K562 (cell line): ENCODE data around the gene SELENOM. TPM values are rescaled to one million over a fixed set of nuclear protein-coding genes. Genes with fewer than 3 reads are reported as not detected.

Experiments used
- ATAC-seq: fragments of 200-7000 bp; cut with Tn5 transposase; 3 replicates; pipeline ENCODE4 v1.9.1; 2020; ENCODE audit warnings: moderate library complexity
- BruUV-seq: library from RNA; stranded (reverse); fragments of 400-500 nt; replicated peaks from 2 replicates; lab custom pipeline; 2021; lab: Mats Ljungman, UMichigan
- CTCF ChIA-PET: fragments of 300-600 bp; formaldehyde crosslinking; extraction: SDS; loops from one replicate; lab custom pipeline; 2021; ENCODE audit warnings: low intra/inter-chr PET ratio; lab: Yijun Ruan, JAX
- POLR2A ChIA-PET: fragments of 300-600, 350-650 bp; sonication (Branson Sonifier 250); formaldehyde crosslinking; extraction: SDS; loops from one replicate; lab custom pipeline; 2021; ENCODE audit warnings: antibody characterized with exemption, inconsistent platforms; lab: Yijun Ruan, JAX
- DNase-seq, 4 experiments: peaks; one replicate each; pipeline versions ENCODE4 v3.0.0 to v3.0.0-alpha.2; 2011 to 2018; ENCODE audit warnings: low spot score in 3 of 4, mixed read lengths in 3 of 4; ENCODE audit errors: extremely low read depth in 1 of 4
- FAIRE-seq: peaks from 2 replicates; lab custom pipeline; 2011; peaks lifted over from hg19 to GRCh38; lab: Jason Lieb, UNC
- H2AFZ ChIP-seq: 2 replicates; pipeline ENCODE4 v1.6.0; 2011; ENCODE audit warnings: low read depth, low read length, control low read depth, inconsistent platforms
- H3K27ac ChIP-seq: fragments of 200-600 bp; 3 replicates; pipeline ENCODE4 v1.8.0; 2011; ENCODE audit warnings: low read depth, mild to moderate bottlenecking, control low read depth, inconsistent platforms, low read length, moderate library complexity, mixed read lengths; ENCODE audit errors: extremely low read depth
- H3K27me3 ChIP-seq, 2 experiments: fragments of 300-600 bp in 1 of 2; 2 replicates in 1 of 2; 3 replicates in 1 of 2; pipeline versions ENCODE4 v1.6.0 to v1.8.0; 2011; ENCODE audit warnings: inconsistent platforms in 2 of 2, low read length in 2 of 2, mild to moderate bottlenecking in 1 of 2, mixed read lengths in 1 of 2, moderate library complexity in 1 of 2; ENCODE audit not compliant: control insufficient read depth in 2 of 2, insufficient read depth in 2 of 2
- H3K36me3 ChIP-seq: fragments of 300-600 bp; 3 replicates; pipeline ENCODE4 v1.8.0; 2011; ENCODE audit warnings: mild to moderate bottlenecking, low read length, inconsistent platforms; ENCODE audit not compliant: control insufficient read depth, insufficient read depth
- H3K4me1 ChIP-seq, 2 experiments: fragments of 200-600 bp in 1 of 2; replicated peaks in 1 of 2; 2 replicates in 1 of 2; 3 replicates in 1 of 2; pipeline versions ENCODE4 v1.5.1 to v1.8.0; 2011; ENCODE audit warnings: inconsistent platforms in 2 of 2, low read length in 2 of 2, mild to moderate bottlenecking in 1 of 2, mixed read lengths in 1 of 2, moderate library complexity in 1 of 2; ENCODE audit not compliant: control insufficient read depth in 2 of 2, insufficient read depth in 2 of 2
- H3K4me2 ChIP-seq: 2 replicates; pipeline ENCODE4 v1.6.1; 2011; ENCODE audit warnings: low read length, control low read depth, inconsistent platforms, mixed read lengths; ENCODE audit not compliant: insufficient read depth
- H3K4me3 ChIP-seq: fragments of 200-600 bp; sonication (generic), shearing (Covaris generic); 2 replicates; pipeline ENCODE4 v1.5.1; 2016; ENCODE audit warnings: control low read depth, inconsistent platforms
- H3K79me2 ChIP-seq: fragments of 200-600 bp; 3 replicates; pipeline ENCODE4 v1.8.0; 2011; ENCODE audit warnings: low read length, inconsistent platforms; ENCODE audit not compliant: control insufficient read depth, insufficient read depth
- H3K9ac ChIP-seq, 2 experiments: 2 replicates each; pipeline versions ENCODE4 v1.6.0 to v1.6.1; 2011; ENCODE audit warnings: low read depth in 2 of 2, low read length in 2 of 2, control low read depth in 1 of 2, inconsistent platforms in 1 of 2, mild to moderate bottlenecking in 1 of 2, mixed read lengths in 1 of 2; ENCODE audit not compliant: insufficient read depth in 1 of 2
- H3K9me1 ChIP-seq: one replicate; pipeline ENCODE4 v1.6.0; 2011; ENCODE audit warnings: inconsistent platforms, mild to moderate bottlenecking, low read length, moderate library complexity; ENCODE audit not compliant: control insufficient read depth, insufficient read depth
- H3K9me3 ChIP-seq: replicated peaks from 2 replicates; pipeline ENCODE4 v1.5.1; 2011; ENCODE audit warnings: low read depth, low read length, inconsistent platforms; ENCODE audit not compliant: control insufficient read depth, insufficient read depth
- H4K20me1 ChIP-seq: replicated peaks from 2 replicates; pipeline ENCODE4 v1.6.1; 2011; ENCODE audit warnings: low read length, inconsistent platforms, mixed read lengths; ENCODE audit not compliant: control insufficient read depth, insufficient read depth
- CBX1 ChIP-seq: sonication (generic); IDR thresholded peaks from 2 replicates; pipeline ENCODE4 v1.6.1; 2016; ENCODE audit warnings: antibody characterized with exemption, low read depth, mild to moderate bottlenecking
- EP300 ChIP-seq: IDR thresholded peaks from 2 replicates; pipeline ENCODE4 v1.6.1; 2012; ENCODE audit warnings: low read length, improper control_type of control experiment
- ETV5 ChIP-seq: sonication (generic); formaldehyde crosslinking; IDR thresholded peaks from 2 replicates; pipeline ENCODE4 v1.4.0; 2020; ENCODE audit warnings: low read depth, mild to moderate bottlenecking, missing genetic modification reagents
- HNRNPL ChIP-seq: fragments of 200-400 bp; formaldehyde crosslinking; IDR thresholded peaks from 2 replicates; pipeline ENCODE4 v1.6.1; 2017; ENCODE audit warnings: low read depth, mild to moderate bottlenecking, low read length
- NEUROD1 ChIP-seq: fragments of 150-350 bp; IDR thresholded peaks from 2 replicates; pipeline ENCODE4 v1.6.1; 2014; ENCODE audit warnings: borderline replicate concordance, low read length, low read depth; ENCODE audit not compliant: partially characterized antibody
- PRMT5 ChIP-seq: sonication (generic); formaldehyde crosslinking; IDR thresholded peaks from 2 replicates; pipeline ENCODE4 v1.5.0; 2020; ENCODE audit warnings: missing genetic modification reagents
- SIN3B ChIP-seq: fragments of 450-650 bp; IDR thresholded peaks from 2 replicates; pipeline ENCODE4 v1.6.1; 2017; ENCODE audit warnings: low read depth, mild to moderate bottlenecking, moderate library complexity
- SREBF1 ChIP-seq: fragments of 150-350 bp; IDR thresholded peaks from 2 replicates; pipeline ENCODE4 v1.6.1; 2014; ENCODE audit warnings: antibody characterized with exemption, low read depth, low read length, borderline replicate concordance
- TFAM ChIP-seq: fragments of 250-450 bp; sonication (Bioruptor Pico); conservative IDR thresholded peaks from 2 replicates; pipeline ENCODE4 v1.5.0; 2021; ENCODE audit warnings: mild to moderate bottlenecking, moderate library complexity
- ZNF316 ChIP-seq: fragments of 450-650 bp; IDR thresholded peaks from 2 replicates; pipeline ENCODE4 v1.6.1; 2016
- ZNF318 ChIP-seq, 2 experiments: fragments of 450-650 bp; IDR thresholded peaks; 2 replicates each; pipeline ENCODE4 v1.6.1; 2016; ENCODE audit warnings: mild to moderate bottlenecking in 2 of 2, borderline replicate concordance in 1 of 2, low read depth in 1 of 2, moderate library complexity in 1 of 2
- ZNF668 ChIP-seq: fragments of 250-450 bp; sonication (Bioruptor Pico); IDR thresholded peaks from 2 replicates; pipeline ENCODE4 v1.8.0; 2022; ENCODE audit warnings: mild to moderate bottlenecking, inconsistent platforms
- ZNF696 ChIP-seq: fragments of 250-450 bp; sonication (Bioruptor Pico); conservative IDR thresholded peaks from 2 replicates; pipeline ENCODE4 v1.4.0; 2020; ENCODE audit warnings: mild to moderate bottlenecking, moderate library complexity
- ZNF764 ChIP-seq: fragments of 250-450 bp; sonication (Bioruptor Pico); IDR thresholded peaks from 2 replicates; pipeline ENCODE4 v1.4.0; 2020; ENCODE audit warnings: low read depth, mild to moderate bottlenecking, moderate library complexity
- ZSCAN32 ChIP-seq: fragments of 450-650 bp; formaldehyde crosslinking; IDR thresholded peaks from 2 replicates; pipeline ENCODE4 v1.4.0; 2020; ENCODE audit warnings: mild to moderate bottlenecking, moderate library complexity
- WGBS: fragments of 100-300 bp; shearing (Covaris generic); methylation state at CpG from one replicate; pipeline ENCODE4 v1.1.6; 2016; ENCODE audit warnings: low coverage, mixed read lengths; ENCODE audit not compliant: insufficient coverage; ENCODE audit errors: missing lambda C conversion rate; 5-methylcytosine and 5-hydroxymethylcytosine counted together
- in situ Hi-C: fragments of 300-500 bp; cut with MboI; formaldehyde crosslinking; loops from 4 replicates; pipeline ENCODE4 v1.15.0; 2018; ENCODE audit warnings: inconsistent platforms, mixed read lengths
- intact Hi-C: fragments of 100-400 bp; cut with micrococcal nuclease; formaldehyde crosslinking; loops from 2 replicates; pipeline ENCODE4 v1.14.2; 2022
- polyA plus RNA-seq, 8 experiments: library from polyadenylated mRNA; depleted of rRNA in 4 of 8; stranded (reverse) in 5 of 8; unstranded in 3 of 8; fragments of >200 nt; fragmentation: Nextera tagmentation in 2 of 8; fragmentation: Illumina TruSeq in 1 of 8; extraction: Ambion mirVana in 2 of 8; extraction: Trizol in 1 of 8; gene quantifications; 2 replicates each; pipeline versions ENCODE4 v1.2.1 to v1.2.3, GENCODE V29; 2011 to 2014; ENCODE audit warnings: inconsistent platforms in 1 of 8, missing spikeins in 1 of 8
- total RNA-seq, 7 experiments: library from RNA; depleted of rRNA in 6 of 7; stranded (reverse); fragments of >200 nt in 6 of 7; fragmentation: Illumina TruSeq in 2 of 7; extraction: Trizol in 2 of 7; gene quantifications; 2 replicates each; pipeline versions ENCODE4 v1.2.1 to v1.2.3, GENCODE V29; 2011 to 2021; ENCODE audit warnings: low replicate concordance in 1 of 7

SELENOM gene
- total and polyA plus RNA-seq, 9 of the 15 experiments (the other 6 are each of a cell fraction or from before 2014, with no cell fraction given) = 1.2 to 10.6 (median 3.7) TPM

- peaks cover 33% of the 10 kb centered on the region; the same call in 2 of the 3 replicates for H3K36me3 ChIP-seq
- no peak overlapping the region for H3K9ac ChIP-seq
- ATAC-seq (no peak), DNase-seq (no peak), FAIRE-seq (no peak)
- no peaks in the 10 kb centered on the region for H3K9me3 ChIP-seq
- no peak overlapping the region for H3K4me3 ChIP-seq
- H4K20me1 ChIP-seq = no peaks in the 10 kb centered on the region
- CTCF ChIA-PET = no interaction called here
- intact Hi-C loops (no loop called here), in situ Hi-C loops (no loop called here)
- no peak overlapping the region for H3K4me2 ChIP-seq
- H3K4me1 ChIP-seq = peaks cover 17 to 45% of the 10 kb centered on the region in 2 experiments; a peak in 4 of 5 replicates
- BruUV-seq = no TSS peak
- 90% methylated on average over 8 of the region's 15 CpGs for WGBS
- no peaks in the 10 kb centered on the region for H3K27me3 ChIP-seq
- H2AFZ ChIP-seq = no peak overlapping the region
- POLR2A ChIA-PET = interaction anchor here (0.7 kb wide), 1 partner anchor 488 kb away, joined by 3 read pairs; no protein-coding TSS in a partner anchor
- no peaks in the 10 kb centered on the region; the same call in 2 of the 3 replicates for H3K79me2 ChIP-seq
- H3K27ac ChIP-seq = no peak overlapping the region
- peaks cover 5% of the 10 kb centered on the region for H3K9me1 ChIP-seq
- TF ChIP-seq NEUROD1 (no peak), ZNF668 (CRISPR knock-in tag) (no peak), SREBF1 (no peak), CBX1 (no peak), ZNF316 (no peak), ZNF764 (CRISPR knock-in tag) (no peak), PRMT5 (CRISPR knock-in tag) (no peak), TFAM (CRISPR knock-in tag) (no peak), ZNF318 (IDR thresholded peaks at IDR 0.05; ENCODE audit: borderline replicate concordance in 1 of 2, low read depth in 1 of 2) (no peak), ZSCAN32 (CRISPR knock-in tag) (no peak), ETV5 (CRISPR knock-in tag) (no peak), EP300 (no peak), ZNF696 (CRISPR knock-in tag) (no peak), SIN3B (no peak), HNRNPL (no peak)
Observed at GRCh38 chr22:31090217-31091085, 16.9 kb downstream of the SELENOM start.
